ENCODE measurements around the gene NEDD9. TPM values are rescaled to one million over a fixed set of nuclear protein-coding genes. Genes with fewer than 3 reads are reported as not detected.

Gene NEDD9
- total and polyA plus RNA-seq, 2 experiments from 2014 or later: 4.4 to 13.0 TPM

- no peak for TF ChIP-seq ZNF462 (CRISPR knock-in tag; IDR thresholded peaks at IDR 0.05)
- no peak for TF ChIP-seq EZH2 (IDR thresholded peaks at IDR 0.05; ENCODE audit: low read depth, unreplicated experiment)
- TF ChIP-seq STAT1 (IDR thresholded peaks at IDR 0.05; ENCODE audit: unreplicated experiment): no peak
- TF ChIP-seq ZNF114 (CRISPR knock-in tag; IDR thresholded peaks at IDR 0.05): no peak
- no peak for TF ChIP-seq JUNB (IDR thresholded peaks at IDR 0.05; ENCODE audit: unreplicated experiment)
Observed at GRCh38 chr6:11227698-11228097, 4.8 kb downstream of the NEDD9 start (continued).

- peaks cover 4% of the 10 kb centered on the region for H3K27me3 Mint-ChIP-seq (ENCODE audit: insufficient read depth, low read depth, poor library complexity)
- H2AFZ ChIP-seq: no peak overlapping the region
- no peaks in the 10 kb centered on the region for H4K20me1 ChIP-seq (replicated peaks; ENCODE audit: insufficient read depth)
- ATAC-seq (no peak), DNase-seq (ENCODE audit: low spot score) (no peak)
- no peak overlapping the region for H3K27ac Mint-ChIP-seq
- H3K4me2 ChIP-seq: no peak overlapping the region
- H3K36me3 ChIP-seq (ENCODE audit: insufficient read depth): no peaks in the 10 kb centered on the region
- H3K27ac ChIP-seq (ENCODE audit: low read depth): no peak overlapping the region
- H3K4me1 ChIP-seq (ENCODE audit: insufficient read depth): peaks cover 34% of the 10 kb centered on the region
- H3K9me3 Mint-ChIP-seq: no peaks in the 10 kb centered on the region
- peaks cover 47% of the 10 kb centered on the region for H3K79me2 ChIP-seq (replicated peaks; ENCODE audit: insufficient read depth)
- H3F3A ChIP-seq (replicated peaks; ENCODE audit: low read depth): no peaks in the 10 kb centered on the region
- H3K4me3 Mint-ChIP-seq: no peak overlapping the region
- no peaks in the 10 kb centered on the region for H3K36me3 Mint-ChIP-seq (ENCODE audit: low read depth)
- peaks cover 44% of the 10 kb centered on the region for H3K4me1 Mint-ChIP-seq
- H3K4me3 ChIP-seq: no peak overlapping the region
- no peaks in the 10 kb centered on the region for H3K27me3 ChIP-seq (ENCODE audit: insufficient read depth)
- no peaks in the 10 kb centered on the region for H3K9me2 ChIP-seq (ENCODE audit: insufficient read depth)
- TF ChIP-seq ZNF462 (CRISPR knock-in tag; IDR thresholded peaks at IDR 0.05) (no peak), JUNB (IDR thresholded peaks at IDR 0.05; ENCODE audit: unreplicated experiment) (no peak), REST (IDR thresholded peaks at IDR 0.05; ENCODE audit: unreplicated experiment) (no peak)
Observed at GRCh38 chr6:11226005-11226404, 6.5 kb downstream of the NEDD9 start.

All from GM23338 (cell line).